NCI-H2107 treated with DMSO at 0.1 percent for 48 hours (cell line): ENCODE results near the gene ITGA11.

ENCODE experiments used
- DNase-seq: peaks from one replicate; lab custom pipeline; 2025; ENCODE audit not compliant: unreplicated experiment; lab: John Stamatoyannopoulos, UW

The ITGA11 gene

DNA sequence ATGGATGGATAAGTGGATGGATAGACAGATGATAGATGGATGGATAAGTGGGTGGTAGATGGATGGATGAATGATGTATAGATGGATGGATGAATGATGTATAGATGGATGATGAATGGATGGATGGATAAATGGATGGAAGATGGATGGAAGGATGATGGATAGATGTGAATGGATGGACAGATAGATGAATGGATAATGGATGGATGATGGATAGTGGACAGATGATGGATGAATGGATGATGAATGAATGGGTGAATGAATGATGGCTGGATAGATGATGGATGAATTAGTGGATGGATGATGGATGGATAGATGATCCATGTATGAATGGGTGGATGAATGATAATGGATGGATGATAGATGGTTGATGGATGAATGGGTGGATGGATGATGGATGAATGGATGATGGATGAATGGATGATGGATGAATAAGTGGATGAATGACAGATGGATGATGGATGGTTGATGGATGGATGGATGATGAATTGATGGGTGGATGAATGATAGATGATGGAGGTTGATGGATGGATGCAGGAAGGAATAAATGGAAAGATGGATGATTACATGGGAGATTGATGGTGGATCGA is 69.3 kb downstream of the ITGA11 start:
- no peak for DNase-seq

DNA sequence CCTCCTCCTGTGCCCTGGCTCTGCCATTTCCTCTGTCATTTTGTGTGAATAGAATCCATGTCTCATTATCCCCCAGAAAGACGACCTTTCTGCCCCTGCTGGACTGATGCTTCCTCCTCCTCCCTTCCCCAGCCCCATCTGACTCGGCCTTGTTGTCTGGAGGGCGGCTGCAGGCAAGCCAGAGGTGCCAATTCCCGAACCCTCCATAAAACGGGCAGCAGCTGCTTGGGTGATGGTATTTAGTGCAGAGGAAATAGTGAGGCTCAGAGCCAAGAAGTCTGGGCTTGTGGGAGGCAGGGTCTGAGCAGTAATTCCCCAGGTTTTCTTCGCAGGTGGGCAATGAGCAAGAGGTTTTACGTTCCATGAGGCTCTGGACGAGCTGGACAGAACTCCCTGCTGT is 71.2 kb downstream of the ITGA11 start:
- DNase-seq = no peak

DNA sequence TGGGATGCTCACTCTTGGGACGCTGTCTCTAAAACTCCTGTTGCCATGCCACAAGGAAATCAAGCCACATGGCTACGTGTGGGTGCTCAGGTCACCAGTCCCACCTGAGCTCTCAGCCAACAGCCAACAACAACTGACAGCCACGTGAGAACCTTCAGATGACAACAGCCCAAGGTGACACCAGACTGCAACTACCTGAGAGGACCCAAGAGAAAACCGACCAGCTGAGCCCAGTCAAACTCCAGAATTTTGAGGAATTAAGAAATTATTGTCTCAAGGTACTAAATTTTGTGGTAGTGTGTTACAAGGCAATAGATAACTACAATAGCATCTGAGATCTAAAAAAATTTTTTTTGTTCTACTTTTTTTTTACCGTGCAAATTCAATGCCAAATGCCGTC is 75.2 kb downstream of the ITGA11 start:
- DNase-seq = no peak

DNA sequence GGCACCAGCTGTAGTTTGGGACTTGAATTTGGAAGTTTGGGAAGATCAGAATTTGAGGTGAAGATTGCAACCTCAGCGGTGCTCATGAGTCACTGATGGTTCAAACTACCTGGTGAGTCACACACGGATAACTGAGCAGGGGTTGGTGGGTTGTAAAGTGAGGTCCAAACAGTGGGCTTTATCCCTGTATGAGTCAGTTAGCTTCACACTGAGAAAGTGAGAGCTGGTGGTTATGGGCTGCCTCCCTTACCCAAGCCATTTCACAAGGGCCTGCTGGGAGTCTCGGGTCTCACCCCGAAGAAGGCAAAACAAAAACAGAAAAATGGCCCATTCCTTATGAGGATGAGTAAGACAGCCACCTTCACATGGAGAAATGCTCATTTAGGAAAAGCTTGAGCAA is 77.0 kb downstream of the ITGA11 start:
- no peak for DNase-seq

DNA sequence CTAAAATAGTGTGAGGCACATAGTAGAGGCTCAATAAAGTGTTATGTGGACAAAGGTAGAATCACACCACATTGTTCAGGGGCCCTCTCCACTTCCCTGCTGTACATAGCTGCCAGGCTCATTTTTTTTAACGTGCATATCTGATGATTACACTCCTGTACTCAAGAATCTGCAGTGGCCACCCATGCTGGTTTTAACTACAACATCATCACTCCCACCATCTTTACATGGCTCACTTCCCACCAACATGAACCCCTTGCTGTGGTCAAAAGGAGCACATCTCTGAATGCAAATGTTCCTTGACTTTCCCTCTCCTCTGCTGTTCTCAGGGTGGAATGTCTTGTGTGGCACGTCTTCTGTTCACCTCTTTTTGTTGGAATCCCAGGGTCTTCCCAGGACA is 77.7 kb downstream of the ITGA11 start:
- DNase-seq = no peak

DNA sequence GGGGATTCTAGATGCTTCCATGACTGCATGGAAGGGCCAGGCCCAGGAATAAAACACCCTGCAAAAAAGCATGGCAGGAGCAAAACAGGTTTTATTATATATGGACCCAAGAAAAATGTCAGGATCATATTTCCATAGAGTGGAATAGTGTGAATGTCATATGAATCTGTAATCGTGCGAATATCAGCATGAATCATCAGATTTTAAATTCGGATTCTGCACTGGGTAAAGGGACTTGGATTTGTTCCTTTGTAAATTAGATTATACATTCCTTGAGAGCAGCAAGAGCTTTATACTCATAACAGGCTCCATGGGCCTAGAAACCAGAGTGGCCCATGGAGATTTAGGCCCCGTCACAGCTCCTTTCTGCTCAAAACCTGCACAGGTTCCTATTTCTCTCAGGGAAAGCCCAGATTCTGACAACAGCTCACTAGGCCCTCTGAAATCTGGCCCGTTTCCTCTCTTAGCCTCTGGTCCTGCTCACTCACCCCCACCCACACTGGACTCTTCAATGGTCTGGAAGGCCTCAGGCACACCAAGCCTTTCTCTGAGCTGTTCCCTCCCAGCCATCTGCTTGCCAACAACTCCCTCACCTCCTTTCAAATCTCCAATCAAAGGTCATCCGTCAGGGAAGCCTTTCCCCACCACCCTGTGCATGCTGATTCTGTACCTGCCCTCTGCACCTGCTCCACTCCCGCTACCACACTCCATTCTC is 78.4 kb downstream of the ITGA11 start:
- no peak for DNase-seq

DNA sequence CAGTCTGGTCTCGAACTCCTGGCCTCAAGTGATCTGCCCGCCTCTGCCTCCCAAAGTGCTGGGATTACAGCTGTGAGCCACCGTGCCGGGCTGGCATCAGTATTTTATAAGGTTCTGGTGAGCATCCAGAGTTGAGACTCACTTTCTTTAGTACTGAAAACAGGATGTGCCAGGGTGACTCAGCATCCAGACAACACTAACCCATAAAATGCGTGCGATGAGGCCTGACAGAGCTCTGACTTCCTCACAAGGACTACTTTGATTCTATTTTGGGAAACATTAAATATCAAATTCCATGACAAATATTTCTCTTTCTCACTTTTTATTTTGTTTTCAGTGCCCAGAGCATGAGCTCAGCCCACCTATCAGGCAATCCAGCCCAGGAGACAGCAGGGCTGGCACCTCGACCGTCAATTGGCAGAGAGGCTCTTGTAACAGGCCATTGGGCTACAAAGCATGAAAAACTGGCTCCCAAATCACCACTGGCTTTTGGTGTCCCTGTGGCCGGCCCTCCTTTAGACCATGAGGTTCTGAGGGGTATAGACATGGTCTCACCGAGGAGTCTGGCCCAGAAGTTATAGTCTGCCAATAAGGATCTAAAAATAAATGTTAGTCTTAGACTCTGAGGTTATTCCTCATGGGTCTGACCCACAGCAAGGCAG is 79.4 kb downstream of the ITGA11 start:
- no peak for DNase-seq

DNA sequence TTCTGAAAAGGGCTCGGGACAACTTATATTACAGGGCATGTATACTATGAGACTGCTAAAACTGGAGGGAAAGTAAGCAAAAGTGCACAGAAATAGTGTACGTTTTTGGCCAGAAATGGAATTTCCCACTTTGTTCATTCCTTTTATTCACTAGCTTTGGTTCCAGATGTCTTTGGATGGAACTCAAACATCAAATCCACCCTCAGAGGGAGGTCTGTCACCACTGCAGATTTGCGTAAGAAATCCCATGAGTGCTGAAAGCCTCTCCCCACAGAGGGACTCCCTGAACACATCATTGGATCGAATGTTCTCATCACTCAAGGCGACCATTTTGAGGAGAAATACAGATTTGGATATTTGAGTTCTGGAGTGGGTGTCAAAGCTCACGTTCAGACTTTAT is 82.8 kb downstream of the ITGA11 start:
- no peak for DNase-seq

DNA sequence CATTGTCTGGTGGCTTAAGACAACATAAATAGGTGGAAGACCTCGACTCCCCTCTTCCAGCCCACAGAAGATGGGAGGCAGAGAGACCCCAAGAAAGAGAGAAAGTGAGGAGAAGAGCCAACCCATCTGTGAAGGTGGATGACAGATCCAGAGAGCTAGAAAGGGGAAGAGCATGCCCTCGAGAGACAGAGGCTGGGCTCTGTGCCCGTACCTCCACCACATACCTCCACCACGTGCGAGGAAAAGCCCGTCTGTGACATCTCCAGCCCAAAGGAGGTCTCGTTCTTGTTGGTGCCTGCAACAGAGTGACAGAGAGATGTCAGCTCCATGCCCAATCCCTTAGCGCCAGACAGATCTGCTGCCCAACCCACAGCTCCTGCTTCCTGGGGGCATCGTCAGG is 83.4 kb downstream of the ITGA11 start:
- DNase-seq = no peak

DNA sequence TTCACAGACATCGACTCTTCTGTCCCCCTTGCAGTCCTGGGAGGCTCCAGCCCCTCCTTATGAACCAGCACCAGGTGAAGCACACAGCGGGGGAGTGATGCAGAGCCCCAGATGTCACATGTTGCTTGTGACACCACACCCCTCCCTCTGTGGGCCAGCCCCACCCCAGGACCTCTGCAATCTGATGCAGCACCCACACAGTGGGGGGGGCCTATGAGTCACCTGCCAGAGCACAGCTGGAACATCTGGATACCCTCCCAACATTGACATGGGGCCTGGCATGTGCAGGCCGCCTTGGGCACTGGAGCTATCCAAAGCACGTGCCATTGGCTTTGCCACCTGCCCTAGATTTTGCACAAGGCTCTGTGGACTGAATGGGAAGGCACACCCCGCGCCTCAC is 83.9 kb downstream of the ITGA11 start:
- no peak for DNase-seq

DNA sequence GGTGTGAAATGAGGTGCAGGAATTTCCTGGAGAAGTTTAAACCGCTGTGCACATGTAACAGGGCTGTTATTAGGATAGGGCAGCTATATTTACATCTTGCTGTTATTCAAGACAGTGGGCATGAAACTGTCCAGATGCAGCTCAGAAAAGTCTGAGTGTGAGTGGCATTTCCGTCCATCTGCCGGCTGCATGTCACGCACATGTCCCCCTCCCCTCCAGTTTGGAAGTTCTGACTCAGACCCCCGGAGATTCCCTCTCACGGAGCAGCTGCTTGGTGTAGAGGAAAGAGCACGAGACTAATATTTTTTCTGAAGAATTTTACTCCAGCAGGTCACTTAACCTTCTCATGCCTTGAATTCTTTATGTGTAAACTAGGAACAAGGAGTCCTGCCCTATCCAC is 84.6 kb downstream of the ITGA11 start:
- no peak for DNase-seq

DNA sequence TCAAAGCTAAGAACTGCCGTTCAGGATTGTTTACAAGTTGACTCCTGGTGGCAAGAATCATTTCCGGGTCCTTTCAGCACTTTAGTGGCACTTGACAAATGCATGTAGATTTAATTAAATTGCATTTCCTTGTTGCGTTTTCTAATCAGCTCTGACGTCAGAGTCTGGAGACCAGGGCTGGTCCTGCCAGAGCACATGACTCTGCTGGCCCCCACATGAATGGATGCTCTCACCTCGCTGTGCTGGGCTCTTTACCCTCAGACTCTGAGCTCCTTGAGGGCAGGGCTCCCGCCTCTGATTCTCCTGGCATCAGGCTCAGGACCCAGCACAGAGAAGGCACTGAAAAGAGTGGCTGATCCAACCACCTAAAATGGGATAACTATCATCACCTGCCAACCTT is 85.0 kb downstream of the ITGA11 start:
- DNase-seq = no peak

DNA sequence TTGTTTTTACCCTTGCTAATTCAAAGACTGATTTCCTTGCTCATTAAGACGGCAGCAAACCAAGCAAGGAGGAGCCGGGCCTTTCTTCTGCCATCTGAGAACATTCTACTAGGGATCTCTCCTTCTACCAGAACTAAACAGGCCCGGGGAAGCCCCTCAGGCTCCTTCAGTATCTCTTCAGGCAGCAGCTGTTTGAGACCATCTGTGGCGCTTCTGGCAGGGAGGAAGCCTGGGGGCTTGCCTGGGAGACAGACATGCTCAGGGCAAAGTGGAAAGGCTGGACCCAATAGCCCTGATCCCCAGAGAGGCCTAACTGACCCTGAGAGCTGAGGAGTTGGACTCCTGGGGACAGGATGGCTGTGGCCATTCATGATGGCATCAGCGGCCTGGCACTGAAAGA is 86.5 kb downstream of the ITGA11 start:
- no peak for DNase-seq

DNA sequence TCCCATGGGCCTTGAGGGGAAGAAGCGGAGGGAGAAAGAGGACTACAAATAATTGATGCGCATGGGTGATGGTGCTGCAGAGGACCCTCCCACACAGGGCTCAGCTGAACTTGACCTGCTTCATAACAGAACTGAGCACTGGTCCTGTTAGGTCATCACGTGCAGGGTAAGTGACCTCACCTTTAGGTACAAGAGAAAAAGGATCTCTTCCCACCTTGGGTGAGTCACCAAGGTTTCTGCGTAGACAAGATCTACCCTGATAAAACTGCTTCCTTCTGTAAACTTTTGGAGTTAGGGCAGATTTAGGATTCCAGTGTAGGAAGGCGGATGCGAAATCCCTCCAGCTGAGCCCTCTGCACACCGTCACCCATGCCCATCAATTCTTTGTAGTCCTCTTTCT is 87.4 kb downstream of the ITGA11 start:
- DNase-seq = no peak

DNA sequence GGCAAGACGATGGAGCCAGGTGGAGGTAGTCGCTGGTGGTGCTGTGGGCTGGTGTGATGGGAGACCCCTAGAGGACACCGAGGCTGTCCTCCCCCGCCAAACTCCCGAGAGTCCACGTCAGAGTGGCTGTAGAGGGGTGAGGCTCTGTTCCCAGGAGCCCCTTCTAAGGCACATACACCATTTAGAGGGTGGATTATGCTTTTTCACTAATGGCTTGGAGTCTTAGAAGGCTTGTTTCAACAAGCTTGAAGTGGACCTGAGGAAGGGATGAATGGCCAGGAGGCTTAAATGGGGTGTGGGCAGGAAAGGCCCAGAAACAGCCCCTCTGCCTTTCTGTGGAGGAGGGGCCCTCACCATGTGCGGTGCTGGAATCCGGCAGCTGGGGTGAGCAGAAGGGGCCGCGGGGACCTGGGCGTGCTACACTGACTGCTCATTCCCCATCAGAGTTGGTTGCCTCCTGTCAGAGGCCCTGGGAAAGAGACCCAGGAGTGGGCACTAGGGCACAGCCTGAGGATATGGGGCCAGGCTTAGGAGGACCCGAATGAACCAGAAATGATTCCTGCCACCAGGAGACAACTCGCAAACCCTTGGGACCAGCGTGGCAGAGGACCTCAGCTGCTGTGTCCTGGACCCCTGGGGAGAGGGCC is 88.3 kb downstream of the ITGA11 start:
- DNase-seq = no peak

DNA sequence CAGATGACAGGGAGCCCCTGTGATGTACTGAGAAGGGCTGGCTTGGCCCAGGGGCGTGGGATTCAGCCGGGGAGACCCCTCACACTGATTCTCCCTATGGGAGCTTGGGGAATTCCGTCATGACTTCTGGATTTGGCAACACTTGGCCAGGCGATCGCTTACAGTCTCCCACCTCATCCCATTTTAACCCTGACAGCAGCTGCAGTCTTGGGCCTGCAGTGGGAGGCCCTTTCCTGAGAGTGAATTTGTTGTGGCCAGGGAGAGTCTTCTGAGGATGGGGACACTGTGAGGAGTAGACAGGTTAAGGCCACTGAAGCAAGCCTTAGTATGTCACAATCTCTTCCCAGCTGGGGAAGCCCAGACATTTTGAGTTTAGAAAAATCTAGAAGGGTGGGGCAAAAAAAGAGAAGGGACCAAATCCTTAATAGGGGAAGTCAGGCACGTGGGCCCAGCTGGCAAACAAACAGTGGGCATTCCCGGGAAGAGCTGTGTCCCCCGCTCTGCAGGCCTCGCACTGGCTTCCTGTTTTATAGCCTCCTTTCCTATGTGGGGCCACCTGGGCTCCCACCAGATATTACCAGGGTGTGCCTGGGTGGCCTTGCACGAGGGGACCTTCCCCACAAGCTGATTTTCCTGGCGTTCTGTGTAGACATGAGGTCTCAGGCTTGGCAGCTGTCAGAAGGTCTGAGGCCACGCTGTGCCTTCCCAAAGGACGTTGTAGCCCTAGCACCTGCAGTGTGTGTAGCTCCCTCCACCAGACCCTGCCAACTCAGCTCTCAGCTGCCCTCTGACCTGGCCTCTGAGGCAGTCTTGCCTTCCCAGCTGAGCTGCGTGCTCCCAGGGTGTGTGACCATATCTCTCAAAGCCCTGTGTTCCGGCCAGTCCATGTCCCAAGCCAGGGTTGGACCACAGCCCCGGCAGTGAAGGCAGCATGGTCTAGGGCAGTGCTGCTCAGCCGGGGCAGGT is 89.9 kb downstream of the ITGA11 start:
- DNase-seq = no peak

DNA sequence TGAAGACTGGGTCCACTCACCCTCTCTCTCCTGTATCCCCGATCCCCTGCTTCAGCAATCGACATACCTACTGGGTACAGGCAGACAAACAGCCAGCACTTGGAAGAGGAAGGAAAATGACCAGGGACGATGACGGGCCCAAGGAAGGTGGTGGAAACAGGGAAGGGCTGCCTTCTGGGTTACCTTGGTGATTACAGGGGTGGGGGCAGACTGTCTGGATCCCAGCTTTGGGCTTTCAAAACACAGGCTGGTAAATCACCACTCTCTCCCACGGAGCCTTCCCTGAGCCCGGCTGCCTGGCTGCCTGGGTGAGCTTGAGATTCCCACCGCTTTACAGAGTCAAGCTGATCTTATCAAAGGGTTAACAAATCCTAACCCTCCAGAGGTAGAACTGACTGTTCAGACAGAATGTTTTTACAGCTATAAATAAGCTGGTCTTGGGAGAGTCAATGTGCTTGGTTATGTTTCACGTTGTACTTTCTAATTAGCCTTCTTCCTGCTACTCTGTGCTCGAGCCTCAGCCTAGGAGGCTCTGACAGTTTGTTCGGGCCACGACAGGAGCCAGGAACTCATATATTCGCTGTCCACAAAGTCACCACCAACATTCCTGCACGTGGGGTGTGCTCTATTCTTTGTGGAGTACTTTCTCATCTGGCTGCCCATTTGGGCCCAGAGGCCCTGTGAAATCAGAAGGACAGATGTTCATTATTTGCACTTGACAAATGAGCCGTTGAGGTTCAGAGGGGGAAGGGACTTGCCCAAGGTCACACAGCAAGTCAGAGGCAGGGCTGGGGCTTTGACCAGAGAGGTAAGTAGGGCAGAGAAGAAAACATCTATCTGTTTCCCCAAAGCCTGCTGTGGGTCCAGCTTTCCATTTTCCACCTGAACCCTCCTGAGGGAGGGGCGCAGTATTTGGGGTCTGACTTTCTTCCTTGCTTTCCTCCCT is 91.0 kb downstream of the ITGA11 start:
- DNase-seq = no peak

DNA sequence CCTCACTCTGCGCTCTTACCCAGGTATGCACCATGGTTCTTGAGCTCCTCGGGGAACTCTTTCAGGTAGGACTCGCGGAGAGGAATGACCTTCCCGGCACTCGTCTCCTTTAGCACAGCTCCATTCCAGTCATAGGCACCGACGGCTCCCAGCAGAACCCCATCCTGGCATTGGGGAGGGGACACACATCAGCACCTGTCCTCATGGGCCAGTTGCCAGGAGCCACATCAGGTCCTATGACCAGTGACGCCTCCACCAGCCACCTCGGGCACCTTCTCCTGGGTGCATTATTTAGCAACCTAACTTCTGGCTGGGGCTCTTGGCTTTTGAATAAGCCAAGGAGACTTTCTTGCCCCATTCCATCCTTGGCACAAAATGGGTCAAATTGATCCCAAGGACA is 92.5 kb downstream of the ITGA11 start:
- no peak for DNase-seq

DNA sequence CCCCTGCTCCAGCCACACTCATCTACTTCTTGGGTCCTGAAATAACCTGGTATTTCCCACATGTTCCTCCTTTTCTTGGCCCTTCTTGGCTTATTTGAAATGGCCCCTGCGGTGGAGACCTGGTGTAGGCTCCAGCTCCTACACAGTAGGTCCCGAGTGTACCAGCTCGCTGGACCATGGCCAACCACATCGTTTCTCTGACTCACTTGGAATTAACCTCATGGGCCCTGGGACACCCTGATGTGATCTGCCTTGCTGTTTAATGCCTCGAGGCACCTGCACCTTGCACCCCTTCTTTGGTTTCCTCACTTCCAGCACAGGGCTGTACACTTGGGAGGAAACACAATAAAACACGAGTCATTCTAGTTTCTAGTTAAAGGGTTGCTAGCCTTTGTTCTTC is 94.1 kb downstream of the ITGA11 start:
- no peak for DNase-seq

DNA sequence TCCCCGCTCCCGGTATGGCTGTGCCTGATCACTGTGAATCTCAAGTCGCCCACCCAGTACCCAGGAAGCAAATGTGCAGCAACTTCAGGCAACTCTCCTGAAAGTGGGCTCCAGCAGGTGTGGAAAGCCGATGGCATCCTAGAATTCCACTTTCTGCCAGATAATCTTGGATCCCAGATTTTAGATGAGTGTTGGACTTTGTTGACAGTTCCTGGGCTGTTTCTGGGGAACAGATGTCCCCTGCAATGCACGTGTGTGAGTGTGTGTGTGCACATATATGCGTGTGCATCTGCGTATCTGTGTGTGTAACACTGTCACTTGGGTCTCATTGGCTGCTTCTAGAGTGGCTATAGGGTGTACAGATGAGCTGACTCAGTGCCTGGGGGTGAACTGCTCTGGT is 95.4 kb downstream of the ITGA11 start:
- no peak for DNase-seq
